ENCODE measurements around the gene RNGTT. TPM values are rescaled to one million over a fixed set of nuclear protein-coding genes. Genes with fewer than 3 reads are reported as not detected.

Gene RNGTT
- polyA plus RNA-seq, 2 donors: 3.9 to 5.2 TPM

DNA sequence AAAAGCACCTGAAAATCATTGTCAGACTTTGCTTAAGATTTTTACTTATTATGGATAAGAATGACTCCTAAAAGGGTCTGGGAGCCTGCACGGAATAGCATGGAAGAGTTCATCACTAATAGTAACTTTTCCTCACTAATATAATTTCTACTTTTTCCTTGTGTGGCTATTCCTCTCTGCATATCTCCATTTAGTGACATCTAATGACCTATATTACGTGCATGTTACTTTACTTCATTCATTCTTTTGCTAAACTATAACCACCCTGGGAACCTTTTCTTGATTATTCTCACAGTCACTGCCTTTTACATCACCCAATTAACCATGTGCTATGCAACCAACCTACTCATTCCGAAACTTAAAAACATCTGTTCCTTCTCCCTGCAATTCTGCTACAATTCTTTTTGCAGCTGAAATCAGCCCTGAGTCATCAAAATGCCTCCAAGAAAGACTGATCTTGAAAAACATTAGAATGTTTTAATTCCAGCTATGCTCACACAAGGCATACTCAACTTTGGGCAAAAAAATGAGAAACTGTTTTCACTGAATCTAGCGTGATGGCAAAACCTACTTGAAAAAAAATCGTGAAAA, 313.3 kb downstream of the RNGTT start:
- H3K9me3 ChIP-seq (ENCODE audit: control insufficient read depth in 2 of 2, insufficient read depth in 1 of 2, low read depth in 1 of 2, low read length in 1 of 2): no peaks in the 10 kb centered on the region
- H3K4me1 ChIP-seq (ENCODE audit: control insufficient read depth in 2 of 2, insufficient read depth in 2 of 2, low read length in 1 of 2): no peaks in the 10 kb centered on the region
- no peak overlapping the region for H3K27ac ChIP-seq (ENCODE audit: low read depth in 2 of 2, low read length in 1 of 2)
- WGBS, 2 donors: 84 to 86% methylated on average over 5 of the region's 5 CpGs
- no peak overlapping the region for H3K4me3 ChIP-seq (ENCODE audit: low read depth in 1 of 2, low read length in 2 of 2)
- H3K27me3 ChIP-seq (ENCODE audit: control insufficient read depth in 1 of 2, insufficient read depth in 2 of 2, low read length in 2 of 2): no peaks in the 10 kb centered on the region
- H3K36me3 ChIP-seq (ENCODE audit: control insufficient read depth in 2 of 2, insufficient read depth in 2 of 2, low read length in 1 of 2): no peaks in the 10 kb centered on the region

DNA sequence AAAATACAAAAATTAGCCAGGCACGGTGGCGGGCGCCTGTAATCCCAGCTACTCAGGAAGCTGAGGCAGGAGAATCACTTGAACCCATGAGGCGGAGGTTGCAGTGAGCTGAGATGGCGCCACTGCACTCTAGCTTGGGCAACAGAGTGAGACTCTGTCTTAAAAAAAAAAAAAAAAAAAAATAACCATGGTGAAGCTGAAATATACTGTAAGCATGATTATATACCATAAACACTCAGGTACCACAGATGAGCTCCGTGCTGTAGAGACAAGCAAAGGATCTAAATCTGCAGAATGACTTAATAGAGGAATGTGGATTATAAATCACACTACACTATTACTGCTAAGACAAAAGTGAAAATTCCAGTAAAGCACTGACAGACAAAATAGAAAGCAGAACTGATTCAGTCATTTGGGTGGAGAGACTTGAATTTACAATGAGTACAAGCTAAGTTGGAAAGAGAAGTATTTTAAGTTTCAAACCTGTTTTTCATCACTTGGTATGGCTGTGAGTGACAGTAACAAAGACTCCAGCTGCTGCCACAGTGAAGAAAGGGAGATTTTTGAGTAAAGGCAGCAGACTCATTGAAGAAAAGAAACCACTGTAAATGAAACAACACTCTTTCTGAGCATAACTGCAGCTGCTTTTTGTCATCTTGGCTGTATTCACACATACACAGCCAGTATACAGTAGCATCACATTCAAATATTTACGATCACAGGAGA, 322.1 kb downstream of the RNGTT start:
- Histone ChIP-seq H3K9me3 (ENCODE audit: control insufficient read depth in 2 of 2, insufficient read depth in 1 of 2, low read depth in 1 of 2, low read length in 1 of 2) (no peaks in the 10 kb centered on the region), H3K4me1 (ENCODE audit: control insufficient read depth in 2 of 2, insufficient read depth in 2 of 2, low read length in 1 of 2) (no peaks in the 10 kb centered on the region), H3K27ac (ENCODE audit: low read depth in 2 of 2, low read length in 1 of 2) (no peak overlapping the region), H3K36me3 (ENCODE audit: control insufficient read depth in 2 of 2, insufficient read depth in 2 of 2, low read length in 1 of 2) (no peaks in the 10 kb centered on the region), H3K4me3 (ENCODE audit: low read depth in 1 of 2, low read length in 2 of 2) (no peak overlapping the region), H3K27me3 (ENCODE audit: control insufficient read depth in 1 of 2, insufficient read depth in 2 of 2, low read length in 2 of 2) (no peaks in the 10 kb centered on the region)
- 81 to 92% methylated on average over 7 of the region's 7 CpGs for WGBS, 2 donors

DNA sequence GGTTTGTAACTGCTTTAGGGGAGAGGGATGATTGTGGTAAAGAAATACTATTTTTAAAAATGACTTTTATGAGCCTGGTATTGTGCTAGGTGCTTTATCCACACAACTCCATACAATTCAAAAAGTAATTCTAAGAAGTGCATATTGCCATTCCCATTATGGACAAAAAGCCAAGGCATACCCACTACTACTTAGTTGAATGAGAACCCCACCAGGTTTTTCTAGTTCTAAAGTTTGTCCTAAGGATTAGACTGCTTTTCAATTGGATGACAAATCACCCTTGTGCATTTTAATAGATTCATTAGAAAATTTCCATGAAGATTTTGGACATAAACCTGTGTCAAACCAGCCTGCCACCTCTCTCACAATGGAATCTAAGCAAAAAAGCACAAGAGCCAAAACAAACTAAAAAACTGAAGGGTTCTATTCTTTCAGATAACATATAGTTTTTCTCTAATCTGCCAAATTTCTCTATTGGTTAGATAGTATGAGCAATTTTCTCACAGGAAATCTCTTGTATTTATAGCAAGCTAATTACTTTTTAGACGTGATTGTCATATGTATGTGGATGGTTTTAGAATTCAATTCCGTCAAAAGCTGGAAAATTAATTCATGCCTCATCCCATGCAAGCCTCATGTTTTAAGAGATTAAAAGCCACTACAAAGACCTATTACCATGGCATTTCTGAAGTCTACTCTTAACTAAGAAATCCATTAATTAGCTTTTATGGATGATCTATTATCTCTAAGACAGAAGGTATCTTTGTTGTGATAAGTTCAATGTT, 325.5 kb downstream of the RNGTT start:
- H3K36me3 ChIP-seq (ENCODE audit: control insufficient read depth in 2 of 2, insufficient read depth in 2 of 2, low read length in 1 of 2): no peaks in the 10 kb centered on the region
- no peak overlapping the region for H3K27ac ChIP-seq (ENCODE audit: low read depth in 2 of 2, low read length in 1 of 2)
- 78% methylated on average over 2 of the region's 2 CpGs for WGBS, 2 donors
- H3K9me3 ChIP-seq (ENCODE audit: control insufficient read depth in 2 of 2, insufficient read depth in 1 of 2, low read depth in 1 of 2, low read length in 1 of 2): no peaks in the 10 kb centered on the region
- H3K4me1 ChIP-seq (ENCODE audit: control insufficient read depth in 2 of 2, insufficient read depth in 2 of 2, low read length in 1 of 2): no peaks in the 10 kb centered on the region
- H3K27me3 ChIP-seq (ENCODE audit: control insufficient read depth in 1 of 2, insufficient read depth in 2 of 2, low read length in 2 of 2): no peaks in the 10 kb centered on the region
- H3K4me3 ChIP-seq (ENCODE audit: low read depth in 1 of 2, low read length in 2 of 2): no peak overlapping the region

DNA sequence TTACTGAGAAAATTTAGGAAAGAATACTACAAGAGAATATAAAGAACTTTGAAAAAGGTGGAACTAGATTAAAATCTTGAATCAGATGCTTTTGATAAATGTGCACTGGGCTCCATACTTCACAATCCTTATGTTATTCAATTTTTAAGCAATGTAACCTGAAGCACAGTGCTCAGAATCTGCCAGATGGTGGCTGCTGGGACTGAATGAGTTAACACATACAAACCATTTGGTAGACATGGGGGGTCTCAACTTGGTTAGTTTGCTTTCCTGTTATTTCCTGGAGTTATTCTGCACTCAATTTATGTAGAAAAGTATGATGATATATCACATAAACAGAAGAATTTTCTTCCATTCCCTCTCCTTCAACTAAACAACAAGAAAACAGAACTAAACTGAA, 326.5 kb downstream of the RNGTT start:
- Histone ChIP-seq H3K4me1 (ENCODE audit: control insufficient read depth in 2 of 2, insufficient read depth in 2 of 2, low read length in 1 of 2) (no peaks in the 10 kb centered on the region), H3K4me3 (ENCODE audit: low read depth in 1 of 2, low read length in 2 of 2) (no peak overlapping the region), H3K36me3 (ENCODE audit: control insufficient read depth in 2 of 2, insufficient read depth in 2 of 2, low read length in 1 of 2) (no peaks in the 10 kb centered on the region), H3K9me3 (ENCODE audit: control insufficient read depth in 2 of 2, insufficient read depth in 1 of 2, low read depth in 1 of 2, low read length in 1 of 2) (no peaks in the 10 kb centered on the region), H3K27me3 (ENCODE audit: control insufficient read depth in 1 of 2, insufficient read depth in 2 of 2, low read length in 2 of 2) (no peaks in the 10 kb centered on the region), H3K27ac (ENCODE audit: low read depth in 2 of 2, low read length in 1 of 2) (no peak overlapping the region)

DNA sequence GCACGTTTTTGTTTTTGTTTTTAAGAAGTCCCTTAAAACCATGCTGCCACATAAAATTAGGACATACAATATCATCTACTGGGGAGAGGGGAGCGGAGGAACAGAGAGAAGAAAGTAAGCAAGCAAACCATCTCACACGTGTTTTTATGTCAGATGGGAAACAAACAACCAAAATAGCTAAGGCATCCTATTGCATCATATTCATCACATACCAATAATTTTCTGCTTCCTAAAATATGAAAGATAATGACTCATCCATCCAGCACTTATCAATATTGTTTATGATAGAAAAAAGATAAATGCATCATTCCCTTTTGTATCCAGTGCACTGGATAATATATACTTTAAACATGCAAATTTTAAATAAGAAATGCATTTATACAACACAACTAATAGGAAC, 329.6 kb downstream of the RNGTT start:
- Histone ChIP-seq H3K36me3 (ENCODE audit: control insufficient read depth in 2 of 2, insufficient read depth in 2 of 2, low read length in 1 of 2) (no peaks in the 10 kb centered on the region), H3K4me3 (ENCODE audit: low read depth in 1 of 2, low read length in 2 of 2) (no peak overlapping the region), H3K27me3 (ENCODE audit: control insufficient read depth in 1 of 2, insufficient read depth in 2 of 2, low read length in 2 of 2) (no peaks in the 10 kb centered on the region), H3K9me3 (ENCODE audit: control insufficient read depth in 2 of 2, insufficient read depth in 1 of 2, low read depth in 1 of 2, low read length in 1 of 2) (no peaks in the 10 kb centered on the region), H3K27ac (ENCODE audit: low read depth in 2 of 2, low read length in 1 of 2) (no peak overlapping the region), H3K4me1 (ENCODE audit: control insufficient read depth in 2 of 2, insufficient read depth in 2 of 2, low read length in 1 of 2) (no peaks in the 10 kb centered on the region)
- WGBS, 2 donors: 90 to 91% methylated on average over 3 of the region's 3 CpGs

DNA sequence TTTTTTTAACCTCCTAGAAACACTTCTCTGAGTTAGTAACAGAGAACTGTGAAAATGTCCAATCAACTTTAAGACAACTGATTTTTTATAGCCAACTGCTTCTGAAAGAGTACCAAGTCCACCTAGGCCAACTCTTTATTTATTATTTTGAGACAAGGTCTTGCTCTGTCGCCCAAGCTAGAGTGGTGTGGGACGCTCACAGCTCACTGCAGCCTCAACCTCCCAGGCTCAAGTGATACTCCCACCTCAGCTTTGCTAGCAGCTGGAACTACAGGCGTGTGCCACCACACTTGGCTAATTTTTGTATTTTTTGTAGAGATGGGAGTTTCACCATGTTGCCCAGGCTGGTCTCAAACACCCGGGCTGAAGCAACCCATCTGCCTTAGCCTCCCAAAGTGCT, 331.6 kb downstream of the RNGTT start:
- Histone ChIP-seq H3K27ac (ENCODE audit: low read depth in 2 of 2, low read length in 1 of 2) (no peak overlapping the region), H3K9me3 (ENCODE audit: control insufficient read depth in 2 of 2, insufficient read depth in 1 of 2, low read depth in 1 of 2, low read length in 1 of 2) (no peaks in the 10 kb centered on the region), H3K4me1 (ENCODE audit: control insufficient read depth in 2 of 2, insufficient read depth in 2 of 2, low read length in 1 of 2) (no peaks in the 10 kb centered on the region), H3K36me3 (ENCODE audit: control insufficient read depth in 2 of 2, insufficient read depth in 2 of 2, low read length in 1 of 2) (no peaks in the 10 kb centered on the region), H3K27me3 (ENCODE audit: control insufficient read depth in 1 of 2, insufficient read depth in 2 of 2, low read length in 2 of 2) (no peaks in the 10 kb centered on the region), H3K4me3 (ENCODE audit: low read depth in 1 of 2, low read length in 2 of 2) (no peak overlapping the region)
- WGBS, 2 donors: 93 to 95% methylated on average over 4 of the region's 4 CpGs

DNA sequence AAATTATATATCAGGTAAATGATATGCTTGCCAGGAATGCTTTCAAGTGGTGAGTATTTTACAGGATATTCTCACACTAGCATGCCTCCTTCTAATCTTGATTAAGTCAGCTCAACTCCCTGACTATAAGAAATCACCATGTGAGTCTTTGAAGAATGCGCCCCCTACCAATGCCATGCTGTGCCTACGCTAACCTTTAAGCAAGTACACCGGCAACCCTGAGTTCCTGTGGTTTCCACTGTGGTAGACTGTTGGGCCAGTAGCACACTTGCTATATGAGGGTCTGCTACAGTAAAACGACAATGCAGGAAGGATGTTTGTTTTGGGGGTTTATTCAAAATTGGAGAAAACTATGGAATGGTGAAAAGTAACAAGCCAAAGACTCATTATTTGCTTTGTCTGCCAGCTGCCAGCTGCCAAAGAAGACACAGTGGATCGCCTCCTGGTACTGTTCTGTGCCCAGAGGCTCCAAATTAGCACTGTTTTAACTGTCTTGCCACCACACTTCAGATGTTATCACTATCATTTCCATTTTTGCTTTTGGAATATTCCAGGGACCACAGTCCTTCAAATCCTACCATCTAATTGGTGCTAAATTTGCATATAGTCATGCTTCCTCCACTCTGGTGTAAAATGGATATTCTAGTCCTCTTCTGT, 333.5 kb downstream of the RNGTT start:
- Histone ChIP-seq H3K36me3 (ENCODE audit: control insufficient read depth in 2 of 2, insufficient read depth in 2 of 2, low read length in 1 of 2) (no peaks in the 10 kb centered on the region), H3K4me1 (ENCODE audit: control insufficient read depth in 2 of 2, insufficient read depth in 2 of 2, low read length in 1 of 2) (no peaks in the 10 kb centered on the region), H3K27me3 (ENCODE audit: control insufficient read depth in 1 of 2, insufficient read depth in 2 of 2, low read length in 2 of 2) (no peaks in the 10 kb centered on the region), H3K9me3 (ENCODE audit: control insufficient read depth in 2 of 2, insufficient read depth in 1 of 2, low read depth in 1 of 2, low read length in 1 of 2) (no peaks in the 10 kb centered on the region), H3K27ac (ENCODE audit: low read depth in 2 of 2, low read length in 1 of 2) (no peak overlapping the region), H3K4me3 (ENCODE audit: low read depth in 1 of 2, low read length in 2 of 2) (no peak overlapping the region)
- 69 to 80% methylated on average over 5 of the region's 5 CpGs for WGBS, 2 donors

DNA sequence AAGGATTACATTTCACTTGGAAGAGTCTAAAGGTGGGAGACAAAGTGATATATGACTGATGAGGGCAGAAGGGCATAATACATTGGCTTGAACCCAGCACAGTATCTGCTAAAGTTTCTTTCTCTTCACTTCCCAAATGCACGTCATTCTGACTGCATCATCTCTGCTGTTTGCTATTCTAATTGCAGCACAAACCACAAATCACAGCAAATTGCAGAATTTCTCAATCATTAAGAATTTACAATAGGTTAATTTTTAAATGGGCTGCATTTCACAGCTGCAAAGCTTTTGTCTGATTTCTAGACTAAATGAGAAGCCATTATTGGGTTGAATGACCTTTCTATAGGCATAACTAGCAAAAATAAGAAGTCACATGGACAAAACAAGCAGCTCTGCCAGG, 337.0 kb downstream of the RNGTT start:
- Histone ChIP-seq H3K27me3 (ENCODE audit: control insufficient read depth in 1 of 2, insufficient read depth in 2 of 2, low read length in 2 of 2) (no peaks in the 10 kb centered on the region), H3K9me3 (ENCODE audit: control insufficient read depth in 2 of 2, insufficient read depth in 1 of 2, low read depth in 1 of 2, low read length in 1 of 2) (no peaks in the 10 kb centered on the region), H3K36me3 (ENCODE audit: control insufficient read depth in 2 of 2, insufficient read depth in 2 of 2, low read length in 1 of 2) (no peaks in the 10 kb centered on the region), H3K27ac (ENCODE audit: low read depth in 2 of 2, low read length in 1 of 2) (no peak overlapping the region), H3K4me1 (ENCODE audit: control insufficient read depth in 2 of 2, insufficient read depth in 2 of 2, low read length in 1 of 2) (no peaks in the 10 kb centered on the region), H3K4me3 (ENCODE audit: low read depth in 1 of 2, low read length in 2 of 2) (no peak overlapping the region)
- 69 to 82% methylated on average over 1 of the region's 1 CpG for WGBS, 2 donors

DNA sequence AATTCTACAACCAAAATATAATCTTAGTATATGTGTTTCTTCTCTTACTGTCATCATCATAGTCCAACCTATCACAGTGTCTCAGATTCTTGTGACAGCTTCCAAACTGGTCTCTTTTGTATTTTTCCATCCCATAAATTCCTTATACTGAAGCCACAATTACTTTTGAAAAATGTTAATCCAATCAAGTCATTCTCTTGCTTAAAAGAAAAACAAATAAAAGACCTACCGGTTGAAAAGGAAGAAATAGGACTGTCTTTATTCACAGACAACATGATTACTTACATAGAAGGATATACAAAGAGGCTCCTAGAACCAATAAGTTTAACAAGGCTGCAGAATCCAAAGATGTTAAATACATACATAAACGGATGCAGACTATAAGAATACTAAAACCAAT, 339.9 kb downstream of the RNGTT start:
- H3K9me3 ChIP-seq (ENCODE audit: control insufficient read depth in 2 of 2, insufficient read depth in 1 of 2, low read depth in 1 of 2, low read length in 1 of 2): no peaks in the 10 kb centered on the region
- no peak overlapping the region for H3K4me3 ChIP-seq (ENCODE audit: low read depth in 1 of 2, low read length in 2 of 2)
- no peaks in the 10 kb centered on the region for H3K4me1 ChIP-seq (ENCODE audit: control insufficient read depth in 2 of 2, insufficient read depth in 2 of 2, low read length in 1 of 2)
- WGBS, 2 donors: 84 to 87% methylated on average over 2 of the region's 2 CpGs
- H3K36me3 ChIP-seq (ENCODE audit: control insufficient read depth in 2 of 2, insufficient read depth in 2 of 2, low read length in 1 of 2): no peaks in the 10 kb centered on the region
- no peak overlapping the region for H3K27ac ChIP-seq (ENCODE audit: low read depth in 2 of 2, low read length in 1 of 2)
- H3K27me3 ChIP-seq (ENCODE audit: control insufficient read depth in 1 of 2, insufficient read depth in 2 of 2, low read length in 2 of 2): no peaks in the 10 kb centered on the region

All from esophagus (tissue), 2 donors.